NT2/D1 (cell line): ENCODE results near the gene PPA1.

Experiments
- SUZ12 ChIP-seq: IDR thresholded peaks from 2 replicates; pipeline ENCODE4 v1.6.1; 2011; ENCODE audit not compliant: insufficient read length, insufficient read depth; ENCODE audit errors: extremely low read depth
- ZNF274 ChIP-seq: IDR thresholded peaks from 2 replicates; pipeline ENCODE4 v1.6.1; 2011; ENCODE audit warnings: mild to moderate bottlenecking, low read depth, low read length

DNA sequence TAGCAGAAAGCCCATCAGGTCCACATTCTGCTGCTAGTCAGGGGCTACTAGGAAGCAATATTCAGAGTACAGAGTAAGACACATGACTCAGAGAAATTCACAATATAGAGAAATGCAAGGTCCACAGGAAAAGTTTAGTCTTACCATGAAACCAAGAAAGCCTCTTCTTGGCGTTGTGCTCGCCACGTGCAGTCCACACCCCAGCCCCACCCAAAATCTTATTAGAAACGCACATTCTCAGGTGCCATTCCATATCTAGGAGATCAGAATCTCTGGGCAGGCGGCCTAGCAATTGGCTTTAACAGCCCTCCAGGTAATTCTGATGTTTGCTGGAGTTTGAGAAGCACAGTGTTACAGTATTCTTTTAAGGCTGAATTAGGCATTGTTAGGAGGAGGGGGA lies 47.1 kb downstream of the PPA1 start:
- no peak for TF ChIP-seq ZNF274
- TF ChIP-seq SUZ12, result no peak
